AG08396 (cell line): Measurements from ENCODE around the gene DOCK4.

Experiments
- DNase-seq: peaks from one replicate; pipeline ENCODE4 v3.0.0; 2012; ENCODE audit warnings: low spot score, mixed read lengths

Gene DOCK4

DNA sequence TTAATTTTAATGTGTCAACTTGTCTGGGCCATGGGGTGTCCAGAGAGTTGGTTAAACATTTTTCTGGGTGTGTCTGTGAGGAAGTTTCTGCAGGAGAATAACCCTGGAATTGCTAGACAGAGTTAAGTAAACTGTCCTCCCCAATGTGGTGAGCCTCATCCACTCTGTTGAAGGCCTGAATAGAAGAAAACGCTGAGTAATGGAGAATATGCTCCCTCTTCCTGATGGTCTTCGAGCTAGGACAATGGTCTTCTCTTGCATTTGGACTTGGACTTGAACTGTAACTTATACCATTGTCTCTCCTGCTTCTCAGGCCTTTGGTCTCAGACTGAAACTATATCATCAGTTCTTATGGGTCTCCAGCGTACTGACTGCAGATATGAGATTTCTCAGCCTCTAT is 347.9 kb downstream of the DOCK4 start:
- no peak for DNase-seq

DNA sequence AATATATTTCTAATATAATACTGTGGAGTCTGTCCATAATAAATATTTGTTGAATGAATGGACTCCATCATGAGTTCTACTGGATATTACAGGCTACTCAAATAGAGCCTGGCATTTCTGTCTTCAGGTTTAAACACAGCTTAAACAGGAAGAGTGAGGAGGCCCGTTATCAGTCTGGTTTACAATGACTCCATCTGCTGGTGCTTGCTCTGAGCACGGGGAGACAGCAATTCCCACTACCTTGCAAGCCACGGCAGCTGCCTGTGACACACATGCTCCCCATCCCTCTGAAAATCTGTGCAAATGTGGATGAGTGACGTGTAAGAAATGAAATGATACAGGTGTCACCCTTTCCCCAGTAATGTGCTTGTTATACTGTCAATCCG is 350.4 kb downstream of the DOCK4 start:
- no peak for DNase-seq

DNA sequence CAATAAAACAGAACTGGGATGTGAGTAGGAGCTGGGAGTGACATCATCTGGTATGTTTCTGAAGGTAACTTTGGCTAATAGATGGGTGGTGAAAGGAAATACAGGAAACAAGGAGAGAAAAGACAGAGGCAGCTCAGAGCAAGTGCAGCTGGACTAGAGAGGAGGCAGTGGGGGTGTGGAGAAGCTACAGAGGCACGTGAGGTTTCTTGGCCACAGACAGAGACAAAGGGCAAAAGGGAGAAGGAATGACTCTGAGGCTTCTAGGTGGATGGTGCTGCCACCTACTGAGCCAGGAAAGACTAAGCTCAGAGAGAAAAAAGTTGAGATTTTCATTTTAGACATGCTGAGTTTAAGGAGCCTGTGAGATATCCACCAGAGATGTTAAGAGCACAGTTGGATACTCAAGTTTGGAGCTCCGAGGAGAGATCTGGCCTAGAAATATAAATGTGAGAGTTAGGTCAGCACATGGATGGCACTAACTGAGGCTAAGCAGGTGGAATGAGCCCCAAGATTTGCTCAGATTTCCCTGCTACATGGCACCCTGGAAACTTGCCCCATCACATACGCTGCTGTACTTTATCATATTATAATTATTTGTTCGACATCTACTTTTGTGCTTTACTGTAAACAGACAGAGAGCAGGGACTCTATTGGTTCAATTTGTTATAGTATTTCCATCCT is 350.9 kb downstream of the DOCK4 start:
- peak; percentile 66 for DNase-seq

DNA sequence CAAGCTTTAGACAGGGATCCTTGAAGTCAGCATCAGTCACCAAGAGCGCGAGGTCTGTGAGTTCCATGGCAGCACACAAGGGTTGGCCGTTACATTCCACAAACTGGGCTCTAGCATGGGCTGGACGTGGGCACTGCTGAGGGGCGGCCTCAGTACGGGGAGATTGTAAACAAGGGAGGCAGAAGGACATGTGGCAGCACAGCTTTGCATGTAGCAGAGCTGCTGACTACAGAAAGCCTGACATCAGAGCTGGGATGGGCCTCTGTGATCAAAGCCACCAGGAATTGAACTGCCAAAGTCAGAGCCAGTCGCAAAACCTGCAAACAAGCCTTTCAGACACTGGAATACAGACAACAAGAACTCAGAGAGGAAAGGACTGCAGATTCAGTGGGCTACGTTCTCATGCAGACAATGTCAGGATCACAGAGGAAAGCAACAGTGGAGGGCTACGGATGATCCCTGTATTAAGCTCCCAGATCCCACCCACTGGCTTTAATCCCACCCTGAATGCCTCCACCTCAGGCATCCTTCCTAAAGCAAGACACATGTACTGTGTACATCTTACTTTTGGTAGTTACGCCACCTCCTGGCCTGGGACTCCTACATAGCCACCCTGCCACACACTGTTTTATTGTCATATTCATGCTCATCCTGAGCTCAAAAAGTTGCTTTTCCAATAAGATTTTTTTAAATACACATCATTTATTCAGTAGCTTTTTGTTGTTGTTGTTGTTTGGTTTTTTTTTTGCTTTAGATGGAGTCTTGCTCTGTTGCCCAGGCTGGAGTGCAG is 352.8 kb downstream of the DOCK4 start:
- DNase-seq: no peak

DNA sequence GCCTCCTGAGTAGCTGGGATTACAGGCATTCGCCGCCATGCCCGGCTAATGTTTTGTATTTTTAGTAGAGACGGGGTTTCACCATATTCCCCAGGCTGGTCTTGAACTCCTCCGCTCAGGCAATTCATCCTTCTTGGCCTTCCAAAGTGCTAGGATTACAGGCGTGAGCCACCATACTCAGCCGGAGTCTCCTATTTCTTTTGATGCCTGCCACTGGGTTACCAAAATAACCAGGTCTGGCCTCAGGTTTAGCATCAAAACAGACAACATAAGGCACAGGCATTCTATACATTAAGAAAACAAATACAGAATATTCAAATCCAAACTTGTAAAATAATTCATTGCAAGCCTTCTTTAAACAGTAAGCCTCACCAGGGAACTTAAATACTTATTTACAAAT is 354.1 kb downstream of the DOCK4 start:
- DNase-seq: no peak

DNA sequence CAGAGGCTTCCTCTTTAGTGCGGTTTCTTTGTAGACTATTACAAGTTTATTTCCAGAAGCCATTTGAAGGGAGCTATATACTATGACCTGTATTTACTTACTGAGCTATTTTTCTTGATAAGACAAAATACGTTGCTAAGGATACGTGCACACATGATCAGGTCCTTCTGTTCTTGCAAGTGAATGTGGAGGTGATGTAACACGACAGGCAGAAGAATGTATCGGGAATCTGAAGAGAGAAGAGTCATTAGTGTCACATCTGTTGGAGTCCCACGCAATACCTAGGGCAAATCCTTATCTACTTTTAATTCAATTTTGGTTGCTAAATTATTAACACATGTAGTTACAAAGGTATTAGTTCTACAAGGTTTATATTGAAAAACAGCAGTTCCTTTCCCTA is 359.3 kb downstream of the DOCK4 start:
- no peak for DNase-seq

DNA sequence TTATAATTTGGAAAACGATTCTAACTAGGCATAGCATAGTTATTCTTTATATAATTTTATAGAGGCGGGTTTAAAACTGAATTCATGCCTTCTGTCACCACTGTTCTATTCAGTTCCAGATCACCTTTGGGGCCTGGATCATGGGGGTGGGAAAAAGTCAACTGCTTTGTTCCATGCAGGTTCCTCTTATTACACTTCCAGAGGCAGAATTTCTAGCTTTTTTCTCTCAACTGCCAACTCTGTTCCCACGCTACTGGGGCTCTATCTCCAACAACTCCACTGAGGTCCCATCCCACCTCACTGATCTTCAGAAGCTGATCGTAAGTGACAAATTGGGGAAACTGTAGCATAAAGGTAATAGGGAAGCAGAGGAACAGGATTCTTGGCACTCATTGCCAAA is 360.3 kb downstream of the DOCK4 start:
- no peak for DNase-seq

DNA sequence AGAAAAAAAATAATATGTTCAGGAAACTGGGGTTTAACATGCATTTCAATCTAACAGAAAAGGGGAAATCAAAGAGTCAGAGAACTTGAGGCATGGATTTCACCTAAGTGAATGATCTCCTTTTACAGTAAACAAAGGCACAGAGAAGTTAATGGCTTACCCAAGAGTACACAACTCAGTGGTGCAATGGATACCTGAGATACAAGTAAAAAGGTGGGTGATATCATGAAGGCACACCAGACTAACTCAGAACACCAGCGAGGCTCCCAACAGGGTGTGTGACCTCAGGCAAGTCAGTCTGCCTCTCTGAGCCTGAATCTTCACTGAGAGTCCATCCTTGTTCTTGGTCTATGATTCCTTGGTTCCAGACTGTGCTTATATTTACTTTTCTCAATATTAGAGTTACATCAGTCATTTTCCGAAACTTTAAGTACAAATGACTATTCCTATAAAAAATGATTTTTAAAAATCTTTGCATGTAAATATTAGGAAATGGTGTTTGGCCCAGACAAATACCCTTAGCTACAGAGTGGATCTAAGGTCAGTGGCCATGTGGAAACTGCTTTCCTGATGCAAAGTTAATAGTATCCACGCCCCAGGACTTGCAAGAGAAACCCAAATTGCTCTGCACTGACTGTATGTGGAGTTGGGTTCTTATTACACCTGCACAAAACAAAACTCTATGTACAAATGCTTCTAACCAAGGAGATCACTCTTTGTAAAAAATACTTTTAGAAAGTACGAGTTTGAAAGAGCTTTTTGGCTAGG is 361.1 kb downstream of the DOCK4 start:
- no peak for DNase-seq

DNA sequence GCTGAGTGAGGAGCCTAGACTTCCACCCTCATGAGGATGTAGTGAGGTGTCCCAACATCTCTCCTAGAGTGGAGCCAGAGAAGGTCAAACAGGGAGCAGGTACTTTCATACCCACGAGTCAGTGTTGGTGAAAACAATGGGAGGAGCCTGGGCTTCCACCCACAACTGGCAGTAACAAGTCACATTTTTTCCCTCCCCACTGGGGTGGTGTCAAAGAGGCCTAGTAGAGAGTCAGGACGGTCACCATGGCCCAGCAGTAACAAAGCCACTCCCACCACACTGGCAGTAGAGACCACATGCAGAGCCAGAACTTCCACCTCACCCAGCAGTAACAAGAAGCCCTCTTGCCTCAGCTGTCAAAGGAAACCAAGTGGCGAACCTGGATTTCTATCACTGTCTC is 363.7 kb downstream of the DOCK4 start:
- no peak for DNase-seq

DNA sequence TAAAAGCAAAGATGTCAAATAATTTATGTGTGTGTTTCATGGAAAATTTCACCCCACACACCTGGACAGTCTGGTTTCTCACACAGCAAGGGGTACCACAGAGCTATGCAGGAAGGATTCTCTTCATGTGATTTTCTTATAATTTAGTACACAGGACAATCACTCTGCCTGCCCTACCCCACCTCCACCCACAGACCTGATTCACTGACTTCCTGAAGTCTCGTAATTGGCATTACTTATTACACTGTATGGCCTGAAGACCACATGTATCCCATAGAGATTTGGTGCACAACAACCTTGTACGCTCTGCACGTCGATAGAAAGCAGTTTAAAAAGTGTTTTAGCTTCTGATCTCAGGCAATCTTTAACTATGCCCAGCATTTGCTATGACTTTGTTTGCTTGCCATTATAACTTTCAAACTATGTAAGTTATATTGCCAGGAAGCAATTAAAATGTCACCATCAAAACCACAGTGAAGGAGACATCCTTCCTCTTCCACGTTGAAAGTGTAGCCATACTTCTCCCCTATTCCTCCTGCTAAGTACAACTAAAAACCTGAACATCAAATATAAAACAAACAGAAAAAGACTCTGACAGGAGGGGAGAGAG is 364.5 kb downstream of the DOCK4 start:
- no peak for DNase-seq

DNA sequence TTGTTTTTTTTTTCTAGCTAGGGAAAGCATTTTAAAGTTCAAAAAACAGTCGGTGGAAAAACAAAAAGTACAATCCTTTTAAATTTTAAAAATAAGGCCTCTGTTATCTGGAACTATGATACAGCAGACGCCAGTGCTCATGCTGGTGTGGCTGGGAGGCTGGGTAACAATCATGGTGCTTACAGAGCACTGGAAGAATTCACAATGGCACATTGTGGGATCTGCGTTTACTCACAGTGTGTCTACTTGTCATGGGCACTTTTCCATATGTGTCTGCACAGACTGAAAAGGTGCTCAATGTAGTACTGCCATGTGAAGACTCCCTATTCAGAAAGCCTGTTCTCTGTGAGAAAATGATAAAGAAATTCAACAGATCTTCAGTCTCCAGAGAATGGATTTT is 365.7 kb downstream of the DOCK4 start:
- DNase-seq: no peak

DNA sequence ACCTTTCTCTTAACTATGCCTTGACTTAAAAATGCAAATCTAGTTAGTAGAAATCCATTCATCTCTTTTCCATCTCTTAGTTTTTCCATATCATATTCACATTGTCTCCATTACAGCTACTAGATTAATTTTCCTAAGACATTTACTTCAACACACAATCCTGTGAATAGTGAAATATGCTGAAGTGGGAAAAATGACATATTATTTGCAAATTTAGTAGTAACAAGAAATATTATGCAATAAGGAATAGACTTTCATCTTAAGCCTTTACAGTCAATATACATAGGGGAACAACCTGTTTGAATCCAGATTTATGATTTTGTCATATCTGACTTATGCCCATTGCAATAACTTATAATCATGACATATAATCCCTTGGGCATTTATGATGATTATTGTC is 366.9 kb downstream of the DOCK4 start:
- no peak for DNase-seq

DNA sequence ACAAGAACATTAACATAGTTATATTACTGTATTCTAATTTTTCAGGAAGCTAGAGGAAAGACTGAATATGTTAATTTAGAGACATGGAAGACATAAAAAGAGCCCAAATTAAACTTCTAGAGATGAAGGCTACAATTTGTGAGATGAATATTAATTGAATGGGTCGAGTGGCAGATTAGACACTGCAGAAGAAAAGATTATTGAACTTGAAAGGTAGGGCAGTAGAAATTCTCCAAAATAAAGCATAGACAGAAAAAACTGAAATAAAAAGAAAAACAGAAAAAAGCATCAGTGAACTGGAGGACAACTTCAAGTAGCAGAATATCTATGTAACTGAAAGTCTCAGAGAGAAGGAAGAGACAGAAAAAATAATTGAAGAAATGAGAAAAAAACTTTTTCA is 369.6 kb downstream of the DOCK4 start:
- DNase-seq: no peak

DNA sequence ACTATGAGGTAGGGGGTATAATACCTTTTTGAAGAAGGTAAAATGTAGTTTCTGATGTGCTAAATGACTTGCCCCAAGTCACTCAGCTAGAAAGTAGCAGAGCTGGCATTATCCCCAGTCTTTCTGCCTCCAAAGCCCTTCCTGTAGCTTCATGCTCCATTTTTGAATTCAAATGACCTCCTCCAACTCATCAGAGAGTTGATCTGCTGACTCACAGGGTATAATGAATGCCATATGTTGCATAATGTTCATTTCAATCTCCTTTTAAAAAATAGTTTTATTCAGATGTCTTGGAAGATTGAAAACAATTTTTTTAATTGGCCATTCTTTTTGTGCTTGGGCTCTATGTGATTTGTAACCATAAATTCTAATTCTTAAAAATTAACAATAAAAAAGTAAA is 371.1 kb downstream of the DOCK4 start:
- DNase-seq: peak; percentile 45

DNA sequence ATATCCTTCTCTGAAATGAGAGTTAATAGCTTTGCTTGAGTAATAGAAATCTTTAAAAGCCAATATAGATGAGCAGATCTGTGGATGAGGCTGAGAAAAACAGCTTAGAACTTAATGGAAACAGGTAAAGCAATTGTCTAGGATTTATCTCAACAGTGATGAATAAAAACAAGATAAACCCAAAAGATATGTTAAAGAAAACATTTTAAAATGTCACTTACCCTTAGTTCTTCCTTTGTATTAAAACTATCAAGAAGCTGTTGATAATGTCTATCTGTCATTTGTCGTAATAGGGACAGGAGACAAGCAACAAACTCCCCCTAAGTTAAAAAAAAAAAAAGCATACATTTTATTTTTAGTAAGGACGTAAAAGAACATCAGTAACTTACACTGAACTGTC is 371.8 kb downstream of the DOCK4 start:
- no peak for DNase-seq

DNA sequence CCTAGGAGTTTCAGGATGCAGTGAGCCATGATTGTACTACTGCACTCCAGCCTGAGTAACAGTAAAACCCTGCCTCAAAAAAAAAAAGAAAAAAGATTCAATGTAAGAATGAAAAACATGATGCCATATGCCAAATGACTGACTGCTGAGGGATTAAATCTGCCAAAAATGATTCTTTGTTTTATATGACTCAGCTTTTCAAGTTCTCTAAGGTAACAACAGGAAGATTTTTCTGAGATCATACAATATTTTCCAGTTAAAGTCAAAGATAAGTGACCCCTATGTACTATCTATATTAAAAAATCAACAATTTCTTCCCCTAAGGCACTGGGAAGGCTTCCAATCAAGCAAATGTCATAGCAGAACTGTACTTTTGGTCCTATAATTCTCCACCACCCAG is 372.7 kb downstream of the DOCK4 start:
- no peak for DNase-seq

DNA sequence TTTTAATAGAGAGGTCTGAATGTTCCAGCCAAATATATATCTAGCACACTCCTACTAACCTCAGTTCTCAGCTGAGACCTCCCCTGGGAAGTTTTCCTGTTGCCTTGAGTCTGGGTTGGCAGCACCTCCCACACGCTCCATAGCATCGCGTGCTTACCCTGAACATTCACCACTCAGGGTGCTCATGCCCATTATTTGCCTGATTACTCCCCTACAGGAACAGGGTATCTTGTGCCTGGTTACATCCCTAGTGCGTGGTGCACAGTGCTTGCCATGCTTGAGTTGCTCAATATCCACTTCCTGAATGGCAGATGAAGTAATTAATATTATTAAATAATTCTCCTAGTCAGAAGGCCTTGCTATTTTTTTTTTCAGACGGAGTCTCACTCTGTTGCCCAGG is 374.0 kb downstream of the DOCK4 start:
- no peak for DNase-seq

DNA sequence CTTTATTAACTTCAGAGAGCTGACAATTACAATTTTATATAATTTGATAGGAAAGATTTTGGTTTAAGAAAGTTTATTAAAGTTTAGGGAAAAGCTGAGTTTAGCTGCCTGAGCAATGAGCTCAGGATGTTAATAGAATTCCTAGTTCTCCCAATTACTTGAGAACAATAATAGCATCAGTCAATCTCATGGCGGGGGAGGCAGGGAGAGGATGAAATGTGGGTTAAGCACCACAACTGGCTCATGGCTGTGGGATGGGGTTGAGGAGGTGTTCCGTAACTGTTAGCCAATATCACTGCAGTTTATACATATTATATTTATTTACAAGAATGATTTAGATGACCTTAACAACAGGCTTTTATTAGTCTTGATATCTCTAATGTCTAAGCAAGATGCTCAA is 377.0 kb downstream of the DOCK4 start:
- DNase-seq: no peak

DNA sequence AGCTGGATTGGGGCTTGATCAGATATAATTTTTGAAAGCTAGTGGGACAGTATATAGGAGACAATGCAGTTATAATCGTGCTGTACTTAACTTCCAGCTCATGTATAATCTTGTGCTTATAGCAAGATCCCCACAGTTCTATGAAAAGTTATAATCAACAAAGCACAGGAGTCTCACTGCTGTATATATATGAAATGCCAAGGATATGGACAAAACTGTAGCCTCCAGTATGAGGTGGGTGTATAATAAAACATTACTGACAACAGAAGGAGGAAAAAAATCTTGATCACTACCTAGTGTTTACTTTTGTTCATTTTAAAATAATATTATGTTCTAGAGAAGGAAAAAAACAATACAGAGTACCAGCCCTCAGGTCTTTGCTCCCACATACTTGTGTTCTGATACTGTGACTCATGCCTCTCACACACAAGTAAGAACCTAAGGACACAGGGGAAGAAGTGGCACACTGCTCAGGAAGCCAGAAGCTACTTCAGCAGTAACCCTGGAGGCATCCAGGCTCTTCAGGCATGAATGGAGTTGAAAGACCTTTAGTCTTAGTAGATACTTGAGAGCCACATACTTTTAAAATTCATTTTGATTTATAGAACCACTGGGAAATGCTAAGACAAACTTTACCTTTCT is 378.2 kb downstream of the DOCK4 start:
- peak; percentile 23 for DNase-seq

DNA sequence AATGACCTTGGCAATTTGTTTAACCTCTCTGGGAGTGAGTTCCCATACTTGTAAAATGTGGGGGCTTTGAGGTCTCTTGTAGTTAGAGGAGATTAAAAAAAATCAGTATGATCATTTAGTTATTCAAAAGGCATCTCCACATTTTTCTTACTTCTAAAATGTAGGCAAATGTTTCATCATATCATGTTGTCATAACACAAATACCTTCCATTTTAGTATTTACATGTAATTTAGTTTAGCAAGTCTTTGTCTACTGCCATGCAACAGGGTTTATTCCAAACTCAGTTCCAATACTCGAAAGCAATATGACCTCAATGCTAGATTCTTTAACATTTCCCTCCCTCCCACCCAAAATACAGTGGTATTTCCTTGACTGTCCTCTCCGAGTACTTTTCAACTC is 381.2 kb downstream of the DOCK4 start:
- no peak for DNase-seq

DNA sequence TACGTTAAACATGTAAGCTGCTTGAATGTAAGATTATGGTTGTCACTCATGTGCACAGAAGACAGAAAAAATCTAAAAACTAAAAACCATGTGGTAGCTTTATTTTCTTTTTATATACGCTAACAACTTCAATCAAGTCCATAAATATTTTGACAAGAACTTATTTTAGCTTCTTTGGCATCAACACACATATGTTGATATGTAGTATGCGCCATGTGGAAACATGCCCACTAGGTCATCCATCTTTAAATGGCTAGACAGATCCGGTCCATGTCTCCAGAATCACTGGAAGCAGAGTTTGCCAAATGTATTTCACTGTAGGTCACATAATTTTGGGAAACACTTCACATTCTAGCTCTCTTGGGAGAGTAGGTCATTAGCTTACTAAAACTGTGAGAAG is 382.4 kb downstream of the DOCK4 start:
- no peak for DNase-seq

DNA sequence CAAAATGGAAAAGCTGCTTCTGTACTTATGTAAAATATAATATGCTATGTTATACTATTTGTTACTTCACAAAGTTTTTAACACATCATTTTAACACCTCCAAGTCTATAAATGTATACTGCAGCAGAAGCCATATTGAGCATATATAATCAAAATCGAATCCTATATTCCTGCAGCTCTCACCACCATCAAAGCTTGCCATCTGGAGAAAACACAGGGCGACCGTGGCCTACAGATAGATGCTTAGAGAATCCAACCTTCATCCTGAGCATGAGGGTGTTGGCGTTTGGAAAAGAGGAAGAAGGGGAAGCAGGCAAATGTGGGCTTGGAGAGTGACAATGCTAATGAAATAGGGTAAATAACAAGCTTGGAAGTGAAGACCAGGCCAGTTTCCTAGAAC is 385.2 kb downstream of the DOCK4 start:
- no peak for DNase-seq
